Large intestine (tissue), 3 donors: Measurements from ENCODE around the gene RTN4R. TPM values are rescaled to one million over a fixed set of nuclear protein-coding genes. Genes with fewer than 3 reads are reported as not detected.

Source experiments
- DNase-seq, 2 donors: peaks; one replicate each; pipeline versions ENCODE4 v3.0.0 to v3.0.0-alpha.2; 2013
- H3K27ac ChIP-seq: one replicate; pipeline ENCODE4 v1.5.1; 2013; ENCODE audit warnings: low read length
- H3K27me3 ChIP-seq: 2 replicates; pipeline ENCODE4 v1.6.1; 2013; ENCODE audit warnings: low read length; ENCODE audit not compliant: control insufficient read depth, insufficient read depth
- H3K36me3 ChIP-seq: 2 replicates; pipeline ENCODE4 v1.6.1; 2013; ENCODE audit warnings: low read length; ENCODE audit not compliant: control insufficient read depth, insufficient read depth
- H3K4me1 ChIP-seq: one replicate; pipeline ENCODE4 v1.6.1; 2013; ENCODE audit warnings: low read length; ENCODE audit not compliant: control insufficient read depth, insufficient read depth
- H3K4me3 ChIP-seq: one replicate; pipeline ENCODE4 v1.5.1; 2013; ENCODE audit warnings: low read length
- H3K9me3 ChIP-seq: one replicate; pipeline ENCODE4 v1.6.1; 2013; ENCODE audit warnings: mild to moderate bottlenecking, low read depth, low read length, moderate library complexity; ENCODE audit not compliant: control insufficient read depth
- WGBS: methylation state at CpG from one replicate; pipeline ENCODE4 v1.1.5; 2013; ENCODE audit warnings: low lambda C conversion rate; ENCODE audit not compliant: insufficient coverage; 5-methylcytosine and 5-hydroxymethylcytosine counted together
- polyA plus RNA-seq: library from polyadenylated mRNA; unstranded; fragments of 120-200 nt; gene quantifications from one replicate; pipeline ENCODE4 v1.2.1, GENCODE V29; 2013

Gene RTN4R
- polyA plus RNA-seq, 1 donor: 7.5 TPM

DNA sequence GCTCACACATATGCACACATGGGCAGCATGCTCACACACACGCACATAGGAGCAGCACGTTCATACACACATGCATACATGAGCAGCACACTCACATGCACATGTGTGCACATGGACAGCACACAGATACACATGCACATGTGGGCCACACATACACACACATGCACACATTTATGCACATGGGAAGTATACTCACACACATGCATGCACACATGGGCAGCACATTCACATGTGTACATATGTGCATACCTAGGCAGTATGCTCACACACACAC is 42.5 kb downstream of the RTN4R start:
- Histone ChIP-seq H3K4me1 (no peaks in the 10 kb centered on the region), H3K27ac (no peak overlapping the region), H3K36me3 (no peaks in the 10 kb centered on the region), H3K4me3 (no peak overlapping the region), H3K9me3 (no peaks in the 10 kb centered on the region), H3K27me3 (no peaks in the 10 kb centered on the region)
- DNase-seq: no peak
- no CpG with 5 or more reads among the region's 2 CpGs for WGBS

DNA sequence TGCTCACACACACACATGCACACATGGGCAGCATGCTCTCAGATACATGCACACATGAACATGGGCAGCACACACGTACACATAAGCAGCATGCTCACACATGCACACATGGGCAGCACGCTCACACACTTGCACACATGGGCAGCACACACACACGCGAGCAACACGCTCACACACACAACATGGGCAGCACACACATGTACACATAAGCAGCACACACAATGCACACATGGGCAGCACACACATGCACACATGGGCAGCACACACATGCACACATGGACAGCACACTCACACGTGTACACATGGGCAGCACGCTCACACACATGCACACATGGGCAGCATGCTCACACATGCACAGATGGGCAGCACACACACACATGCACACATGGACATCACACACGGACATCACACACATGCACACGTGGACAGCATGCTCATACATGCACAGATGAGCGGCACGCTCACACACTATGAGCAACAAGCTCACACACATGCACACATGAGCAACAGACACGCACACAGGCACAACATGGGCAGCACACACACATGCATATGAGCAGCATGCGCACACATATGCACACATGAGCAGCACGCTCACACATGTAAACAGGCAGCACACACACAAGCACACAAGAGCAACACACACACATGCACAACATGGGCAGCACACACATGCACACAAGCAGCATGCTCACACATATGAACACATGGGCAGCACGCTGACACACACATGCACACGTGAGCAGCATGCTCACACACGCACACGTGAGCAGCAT is 43.0 kb downstream of the RTN4R start:
- H3K27me3 ChIP-seq: no peaks in the 10 kb centered on the region
- no peak for DNase-seq
- H3K27ac ChIP-seq: no peak overlapping the region
- no CpG with 5 or more reads among the region's 18 CpGs for WGBS
- H3K9me3 ChIP-seq: no peaks in the 10 kb centered on the region
- no peaks in the 10 kb centered on the region for H3K4me1 ChIP-seq
- H3K4me3 ChIP-seq: no peak overlapping the region
- H3K36me3 ChIP-seq: no peaks in the 10 kb centered on the region

DNA sequence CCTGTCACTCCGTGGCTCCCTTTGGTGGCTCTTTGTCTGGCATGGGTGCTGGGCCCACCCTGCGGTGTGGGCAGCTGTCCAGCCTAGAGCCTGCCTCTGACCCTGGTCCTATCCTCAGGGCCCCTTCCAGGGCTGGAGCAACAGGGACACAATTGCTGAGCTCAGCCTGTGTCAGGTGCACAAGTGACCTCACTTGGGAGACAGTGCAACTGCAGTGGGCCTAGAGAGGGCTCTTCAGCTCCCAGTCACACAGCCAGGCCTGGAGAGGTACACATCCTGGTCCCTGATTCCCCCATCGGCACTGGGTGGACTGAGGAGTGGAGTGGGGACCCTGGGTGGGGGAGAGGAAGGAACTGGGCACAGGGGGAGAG is 43.9 kb downstream of the RTN4R start:
- WGBS: no CpG with 5 or more reads among the region's 3 CpGs
- H3K9me3 ChIP-seq: no peaks in the 10 kb centered on the region
- no peak overlapping the region for H3K4me3 ChIP-seq
- H3K36me3 ChIP-seq: no peaks in the 10 kb centered on the region
- DNase-seq: no peak
- H3K4me1 ChIP-seq: no peaks in the 10 kb centered on the region
- no peak overlapping the region for H3K27ac ChIP-seq
- H3K27me3 ChIP-seq: no peaks in the 10 kb centered on the region

DNA sequence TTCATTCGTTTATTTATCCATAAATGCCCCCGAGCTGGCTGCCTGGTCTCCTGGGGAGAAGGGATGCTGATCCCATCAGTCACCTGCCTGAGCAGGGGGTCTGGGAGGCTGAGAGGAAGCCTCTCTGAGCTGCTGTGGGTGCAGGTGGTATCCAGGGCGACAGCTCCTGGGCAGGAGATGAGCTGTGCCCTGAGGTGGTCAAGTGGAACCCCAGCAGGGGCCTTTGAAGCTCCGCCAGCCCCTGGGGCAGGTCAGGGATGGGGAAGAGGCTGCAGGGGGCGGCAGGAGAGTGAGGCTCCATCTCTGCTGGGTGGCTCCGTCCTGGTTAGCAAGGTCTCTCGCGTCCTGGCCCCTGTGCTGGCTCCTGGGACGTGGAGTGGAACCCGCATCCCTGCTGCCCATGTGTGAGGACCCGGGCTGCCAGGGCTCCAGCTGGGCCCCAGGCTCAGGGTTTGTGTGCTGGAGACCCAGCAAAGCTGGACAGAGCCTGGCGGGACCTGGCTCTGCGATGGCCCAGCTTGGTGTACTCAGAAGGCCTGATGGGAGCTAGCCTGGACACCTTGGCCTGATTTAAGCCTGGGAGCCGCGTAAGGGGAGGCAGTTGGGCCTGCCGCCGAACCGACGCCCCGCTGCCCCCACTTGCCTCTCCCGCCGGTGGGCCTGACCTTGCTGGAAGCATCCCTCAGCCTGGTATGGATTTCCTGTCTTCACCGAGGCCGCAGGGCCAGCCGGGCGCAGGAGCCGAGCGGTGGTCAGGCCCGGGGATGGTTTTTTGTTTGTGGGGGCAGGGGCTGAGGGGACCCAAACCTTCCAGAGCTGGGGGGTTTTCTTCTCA is 44.5 kb downstream of the RTN4R start:
- no CpG with 5 or more reads among the region's 29 CpGs for WGBS
- H3K4me3 ChIP-seq: no peak overlapping the region
- DNase-seq: no peak
- no peak overlapping the region for H3K27ac ChIP-seq
- H3K4me1 ChIP-seq: no peaks in the 10 kb centered on the region
- no peaks in the 10 kb centered on the region for H3K27me3 ChIP-seq
- no peaks in the 10 kb centered on the region for H3K9me3 ChIP-seq
- H3K36me3 ChIP-seq: no peaks in the 10 kb centered on the region

DNA sequence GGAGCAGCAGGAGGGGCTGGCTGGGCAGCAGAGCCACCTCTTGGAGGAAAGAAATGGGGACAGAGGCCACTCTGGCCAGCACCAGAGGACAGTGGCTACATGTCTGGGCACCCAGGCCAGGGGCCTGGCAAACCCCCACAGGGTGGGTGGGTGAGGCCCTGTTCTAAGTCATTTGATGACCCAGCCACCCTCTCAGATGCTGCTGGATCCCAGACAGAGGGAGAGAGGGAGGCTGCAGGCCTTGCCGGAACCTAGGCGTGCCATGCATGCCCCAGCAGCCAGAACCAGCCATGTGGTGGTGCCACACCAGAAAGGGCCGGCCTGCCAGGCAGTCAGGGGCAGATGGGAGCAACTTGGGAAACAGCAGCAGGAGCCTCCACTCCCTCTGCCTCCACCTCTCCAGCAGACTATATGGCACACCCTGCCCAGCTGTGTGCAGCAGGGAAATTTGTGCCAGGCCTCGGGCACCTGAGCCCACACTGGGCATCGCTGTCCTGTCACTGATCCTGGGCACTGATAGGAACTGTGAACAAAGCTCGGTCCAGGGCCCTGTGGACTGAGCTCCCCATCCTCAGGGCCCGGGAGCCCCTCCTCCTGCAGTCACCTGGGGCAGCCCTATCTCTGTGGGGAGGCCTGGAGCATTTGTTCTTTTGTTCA is 45.2 kb downstream of the RTN4R start:
- no CpG with 5 or more reads among the region's 7 CpGs for WGBS
- Histone ChIP-seq H3K4me3 (no peak overlapping the region), H3K27me3 (no peaks in the 10 kb centered on the region), H3K9me3 (no peaks in the 10 kb centered on the region), H3K27ac (no peak overlapping the region), H3K36me3 (no peaks in the 10 kb centered on the region), H3K4me1 (no peaks in the 10 kb centered on the region)
- no peak for DNase-seq

DNA sequence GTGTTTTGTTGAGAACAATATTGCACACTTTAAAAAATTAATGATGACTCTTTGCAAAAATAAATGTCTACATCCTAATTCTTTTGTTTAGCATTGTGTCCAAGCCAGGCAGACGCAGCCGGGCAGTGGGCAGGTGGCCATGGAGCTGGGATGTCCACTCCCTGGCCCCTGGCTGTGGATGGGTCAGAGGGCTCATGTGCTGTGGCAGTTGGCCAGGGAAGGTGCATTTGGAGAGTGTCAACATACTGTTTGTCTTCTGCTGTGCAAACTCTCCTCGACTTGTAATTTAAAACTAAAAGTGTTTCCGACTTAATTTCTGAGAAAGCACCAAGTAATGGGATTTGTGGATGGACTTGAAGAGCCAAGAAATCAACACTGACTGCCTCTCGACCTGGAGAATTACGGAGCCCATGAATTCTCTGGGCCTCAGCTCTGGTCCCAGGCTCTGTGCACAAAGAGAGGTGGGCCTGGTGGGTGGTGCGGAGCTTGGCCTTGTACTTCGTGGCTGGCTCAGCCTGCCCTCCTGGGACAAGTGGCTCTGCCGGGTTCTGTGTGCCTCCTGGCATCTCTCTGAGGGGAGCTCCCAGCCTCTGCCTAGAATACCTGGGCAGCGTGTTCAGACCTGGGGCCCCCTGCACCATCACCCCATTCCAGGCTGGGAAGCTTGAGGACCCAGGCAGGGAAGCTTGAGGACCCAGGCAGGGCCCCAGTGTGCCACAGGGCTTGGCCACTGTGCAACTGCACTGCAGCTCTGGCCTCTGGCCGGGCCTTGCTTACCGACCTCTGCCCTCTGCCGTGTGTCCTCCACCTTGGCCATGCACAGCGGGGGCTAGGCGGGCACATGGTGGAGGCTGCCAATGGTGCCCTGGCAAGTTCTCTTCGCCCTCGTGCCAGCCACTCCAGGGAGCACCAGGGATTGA is 46.4 kb downstream of the RTN4R start:
- WGBS: no CpG with 5 or more reads among the region's 17 CpGs
- no peak overlapping the region for H3K27ac ChIP-seq

DNA sequence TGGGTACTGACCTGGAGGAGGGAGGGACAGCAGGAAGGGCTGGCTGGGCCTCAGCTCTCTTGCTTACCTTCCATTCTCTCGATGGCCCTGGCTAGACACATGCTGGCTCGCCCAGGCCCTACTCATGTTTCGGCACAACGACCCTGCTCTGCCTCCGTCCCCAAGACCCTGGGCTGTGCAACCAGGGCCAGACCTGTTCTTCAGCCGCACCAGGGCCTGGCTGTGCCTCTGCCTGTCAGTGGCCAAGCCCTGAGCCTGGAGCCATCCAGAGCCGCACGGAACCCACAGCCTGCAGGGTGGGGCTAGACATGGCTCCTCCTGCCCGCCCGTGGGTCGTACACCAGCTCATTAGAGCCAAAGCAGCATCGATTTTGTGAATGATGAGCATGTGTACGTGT is 47.5 kb downstream of the RTN4R start:
- Histone ChIP-seq H3K27me3 (no peaks in the 10 kb centered on the region), H3K9me3 (no peaks in the 10 kb centered on the region), H3K27ac (no peak overlapping the region), H3K4me3 (no peak overlapping the region), H3K4me1 (peaks cover 8% of the 10 kb centered on the region), H3K36me3 (no peaks in the 10 kb centered on the region)
- no peak for DNase-seq
- no CpG with 5 or more reads among the region's 13 CpGs for WGBS

More for the DNA sequence above, 46.4 kb downstream of the RTN4R start:
- Histone ChIP-seq H3K36me3 (no peaks in the 10 kb centered on the region), H3K4me1 (peaks cover 8% of the 10 kb centered on the region), H3K9me3 (no peaks in the 10 kb centered on the region), H3K27me3 (no peaks in the 10 kb centered on the region), H3K4me3 (no peak overlapping the region)
- DNase-seq: no peak

DNA sequence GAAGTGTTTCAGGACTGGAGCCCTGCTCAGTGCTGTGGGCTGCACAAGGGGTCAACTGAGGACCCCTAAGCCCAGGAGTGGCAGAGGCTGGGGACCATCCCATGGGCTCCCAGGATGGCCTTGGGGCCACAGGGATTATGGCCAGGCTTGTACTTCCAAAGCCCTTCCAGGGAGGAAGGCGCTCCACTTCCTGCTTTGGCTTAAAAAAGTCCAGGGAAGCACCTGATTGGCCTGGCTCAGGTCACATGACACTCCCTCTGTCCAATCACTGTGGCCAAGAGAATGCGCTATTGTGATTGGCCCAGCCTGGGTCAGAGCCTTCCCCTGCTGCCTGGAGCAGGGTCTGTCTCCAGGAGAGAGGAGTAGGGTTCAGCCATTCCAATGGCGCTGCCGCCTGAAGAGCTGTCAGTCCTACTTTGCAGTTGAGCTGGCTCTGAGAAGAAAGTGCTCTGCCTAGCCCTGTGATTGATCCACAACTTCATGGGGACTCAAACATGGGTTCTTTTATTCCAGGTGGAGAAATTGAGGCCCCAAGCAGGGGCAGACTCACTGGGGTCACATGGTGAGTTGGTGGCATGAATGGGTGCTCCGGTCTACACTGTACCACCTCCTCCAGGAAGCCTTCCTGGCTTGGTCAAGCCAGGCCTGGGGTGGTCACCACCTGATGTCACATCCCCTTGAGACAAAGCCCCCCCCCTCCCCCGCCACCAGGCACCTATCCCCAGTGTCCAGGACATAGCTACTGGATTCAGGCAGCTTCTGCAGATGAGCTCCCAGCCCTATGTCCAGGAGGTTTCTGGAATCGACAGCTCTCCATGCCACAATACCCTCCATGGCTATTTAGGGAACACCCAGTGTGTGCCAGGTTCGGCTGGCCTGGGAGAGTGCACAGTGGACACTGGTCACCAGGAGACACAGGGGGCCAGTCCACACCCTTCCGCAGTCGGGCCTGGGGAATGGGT is 48.2 kb downstream of the RTN4R start:
- H3K9me3 ChIP-seq: no peaks in the 10 kb centered on the region
- DNase-seq: no peak
- no peaks in the 10 kb centered on the region for H3K27me3 ChIP-seq
- no CpG with 5 or more reads among the region's 10 CpGs for WGBS
- no peak overlapping the region for H3K27ac ChIP-seq
- no peaks in the 10 kb centered on the region for H3K36me3 ChIP-seq
- no peak overlapping the region for H3K4me3 ChIP-seq
- peaks cover 8% of the 10 kb centered on the region for H3K4me1 ChIP-seq

DNA sequence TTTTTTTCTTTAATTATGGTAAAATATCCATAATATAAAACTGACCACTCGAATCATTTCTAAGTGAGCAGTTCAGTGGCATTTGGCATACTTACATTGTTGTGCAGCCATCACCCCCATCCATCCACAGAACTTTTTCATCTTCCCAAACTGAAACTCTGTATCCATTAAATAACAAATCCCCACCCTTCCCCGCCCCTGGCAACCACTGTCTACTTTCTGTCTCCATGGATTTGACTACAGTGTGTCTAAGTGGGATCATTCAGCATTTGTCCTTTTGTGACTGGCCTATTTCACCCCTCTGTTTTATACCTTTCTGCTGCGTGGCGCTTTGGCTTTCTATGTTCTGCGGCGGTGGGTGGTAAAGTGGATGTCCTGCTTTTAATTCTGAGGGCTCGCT is 49.1 kb downstream of the RTN4R start:
- Histone ChIP-seq H3K9me3 (no peaks in the 10 kb centered on the region), H3K4me1 (peaks cover 8% of the 10 kb centered on the region), H3K27ac (no peak overlapping the region), H3K4me3 (no peak overlapping the region), H3K36me3 (no peaks in the 10 kb centered on the region), H3K27me3 (no peaks in the 10 kb centered on the region)
- no peak for DNase-seq
- WGBS: no CpG with 5 or more reads among the region's 7 CpGs
